ENCODE measurements around the gene ABCB1. TPM values are rescaled to one million over a fixed set of nuclear protein-coding genes. Genes with fewer than 3 reads are reported as not detected.

ABCB1 gene
- total and polyA plus RNA-seq, 2 of the 13 experiments (the other 11 are each of a cell fraction or from before 2014, with no cell fraction given), result 42.8 to 52.6 TPM

GRCh38 chr7:87475359-87476178, 125.1 kb downstream of the ABCB1 start, which contains the start of gene ABCB4 (continued):
- TF ChIP-seq THRA (CRISPR knock-in tag; IDR thresholded peaks at IDR 0.05; ENCODE audit: borderline replicate concordance), result peak; percentile 53
- peak; percentile 90 for TF ChIP-seq CSRNP1 (CRISPR knock-in tag; IDR thresholded peaks at IDR 0.05)
- no peak for TF ChIP-seq ZFP36 (IDR thresholded peaks at IDR 0.05; ENCODE audit: borderline replicate concordance, low read depth, low read length, partially characterized antibody)
- TF ChIP-seq ZGPAT (CRISPR knock-in tag; IDR thresholded peaks at IDR 0.05), result peak; percentile 41; the same call in 1 of the 2 replicates
- TF ChIP-seq GLI4 (CRISPR knock-in tag; IDR thresholded peaks at IDR 0.05; ENCODE audit: borderline replicate concordance), result no peak
- TF ChIP-seq NR2C2 (CRISPR knock-in tag; IDR thresholded peaks at IDR 0.05; ENCODE audit: borderline replicate concordance), result no peak
- peak; percentile 43; the same call in 1 of the 2 replicates for TF ChIP-seq ZC3H13 (CRISPR knock-in tag; IDR thresholded peaks at IDR 0.05)
- no peak for TF ChIP-seq PCBP2 (optimal IDR thresholded peaks at IDR 0.05; ENCODE audit: low read depth, low read length, poor library complexity, severe bottlenecking)
- TF ChIP-seq HNRNPH1 (optimal IDR thresholded peaks at IDR 0.05; ENCODE audit: low read depth, low read length), result no peak
- no peak for TF ChIP-seq GLMP (CRISPR knock-in tag; IDR thresholded peaks at IDR 0.05; ENCODE audit: borderline replicate concordance)
- peak; percentile 89 for TF ChIP-seq MAX (IDR thresholded peaks at IDR 0.05)
- no peak for TF ChIP-seq MIXL1 (CRISPR knock-in tag; IDR thresholded peaks at IDR 0.05)
- TF ChIP-seq ZSCAN21 (CRISPR knock-in tag; IDR thresholded peaks at IDR 0.05; ENCODE audit: borderline replicate concordance), result peak; percentile 33; the same call in 1 of the 2 replicates
- 0 out of 2 replicates have a peak, but pooled peaks have one; percentile 40 for TF ChIP-seq ZNF232 (CRISPR knock-in tag; IDR thresholded peaks at IDR 0.05; ENCODE audit: borderline replicate concordance)
- no peak for TF ChIP-seq ZNF354B (CRISPR knock-in tag; IDR thresholded peaks at IDR 0.05)
- TF ChIP-seq ZNF703 (CRISPR knock-in tag; IDR thresholded peaks at IDR 0.05; ENCODE audit: borderline replicate concordance), result peak; percentile 38; the same call in 1 of the 2 replicates
- TF ChIP-seq MATR3 (CRISPR knock-in tag; IDR thresholded peaks at IDR 0.05), result no peak
- TF ChIP-seq AHR (CRISPR knock-in tag; IDR thresholded peaks at IDR 0.05), result 0 out of 2 replicates have a peak, but pooled peaks have one; percentile 41
- no peak for TF ChIP-seq ZNF572 (CRISPR knock-in tag; IDR thresholded peaks at IDR 0.05)
- TF ChIP-seq ZBTB20 (CRISPR knock-in tag; IDR thresholded peaks at IDR 0.05; ENCODE audit: borderline replicate concordance, low read depth), result peak; percentile 39; the same call in 1 of the 2 replicates
- no peak for TF ChIP-seq RAD51 (IDR thresholded peaks at IDR 0.05; ENCODE audit: borderline replicate concordance)
- no peak for TF ChIP-seq ZNF343 (CRISPR knock-in tag; IDR thresholded peaks at IDR 0.05)
- no peak for TF ChIP-seq ZNF580 (CRISPR knock-in tag; IDR thresholded peaks at IDR 0.05; ENCODE audit: borderline replicate concordance, low read depth)
- TF ChIP-seq NFRKB (IDR thresholded peaks at IDR 0.05), result no peak
